Medulla oblongata (tissue), 1 donor: ENCODE data around the gene TGM1.
"Not testable (repeated sequence)": the region's sequence is repeated elsewhere in the genome, so short reads cannot be mapped to it uniquely, and the experiment has no call there.

Experiments
- DNase-seq: peaks from one replicate; pipeline ENCODE4 v3.0.0-alpha.2; 2015; ENCODE audit errors: extremely low spot score

Gene TGM1

GRCh38 chr14:24207104-24207551 is 55.8 kb downstream of the TGM1 start:
- no peak for DNase-seq

- DNase-seq = no peak
Observed at GRCh38 chr14:24206260-24207103, 56.5 kb downstream of the TGM1 start.

DNA sequence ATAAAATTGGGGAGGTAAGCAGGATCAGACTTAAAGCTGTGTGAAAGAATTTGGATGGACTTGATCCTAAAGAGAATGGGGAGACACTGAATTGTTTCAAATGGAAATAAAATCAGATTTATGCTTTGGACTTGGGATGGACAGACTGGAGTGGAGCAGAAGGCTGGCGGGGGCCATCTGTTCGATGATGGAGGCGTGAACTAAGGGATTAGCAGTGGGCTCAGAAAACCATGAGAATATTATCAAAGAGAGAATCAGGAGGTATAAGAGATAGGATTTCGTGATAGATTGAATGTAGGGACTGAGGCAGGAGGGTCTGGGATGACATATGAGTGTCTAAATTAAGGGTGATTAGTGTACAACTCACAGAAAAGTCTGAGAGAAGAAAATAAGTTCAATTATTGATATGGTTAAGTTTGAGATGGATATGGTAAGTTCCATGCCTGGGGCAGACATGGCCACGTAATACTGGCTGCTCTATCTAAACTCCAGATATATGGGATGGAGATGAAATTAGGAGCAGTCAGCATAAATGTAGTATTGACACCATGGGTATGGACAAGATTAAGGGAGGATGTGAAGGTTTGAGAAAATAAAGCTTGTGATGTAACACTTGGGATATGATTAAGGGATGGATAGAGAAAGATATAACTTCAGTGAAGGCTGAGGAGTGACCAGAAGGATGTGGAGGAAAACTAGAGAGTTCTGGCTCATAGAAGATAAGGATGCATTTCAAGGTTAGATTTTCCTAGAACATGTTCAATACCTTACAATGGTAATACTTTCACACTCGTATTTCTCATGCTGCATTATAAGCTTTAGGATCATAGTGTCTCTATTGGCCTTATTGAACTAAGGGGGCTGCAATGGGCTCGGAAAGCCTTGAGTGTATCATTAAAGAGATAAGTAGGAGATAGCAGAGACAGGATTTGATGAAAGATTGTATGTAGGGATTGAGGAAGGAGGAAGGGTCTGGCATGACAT is 58.5 kb downstream of the TGM1 start:
- no peak for DNase-seq

DNA sequence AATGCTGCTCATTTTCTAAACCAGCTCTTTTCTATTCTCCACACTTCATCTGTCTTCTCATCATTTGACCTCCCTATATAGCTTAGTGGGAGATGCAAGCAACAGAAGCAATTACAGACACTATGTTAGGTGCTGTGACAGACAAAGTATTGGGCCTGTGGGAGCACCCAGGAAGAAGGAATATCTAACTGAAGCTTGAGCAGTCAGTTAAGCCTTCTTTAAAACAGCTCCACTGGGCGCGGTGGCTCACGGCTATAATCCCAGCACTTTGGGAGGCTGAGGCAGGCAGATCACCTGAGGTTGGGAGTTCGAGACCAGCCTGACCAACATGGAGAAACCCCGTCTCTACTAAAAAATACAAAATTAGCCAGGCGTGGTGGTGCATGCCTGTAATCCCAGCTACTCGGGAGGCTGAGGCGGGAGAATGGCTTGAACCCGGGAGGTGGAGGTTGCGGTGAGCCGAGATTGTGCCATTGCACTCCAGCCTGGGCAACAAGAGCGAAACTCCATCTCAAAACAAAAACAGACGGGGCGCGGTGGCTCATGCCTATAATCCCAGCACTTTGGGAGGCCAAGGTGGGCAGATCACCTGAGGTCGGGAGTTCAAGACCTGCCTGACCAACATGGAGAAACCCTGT is 59.6 kb downstream of the TGM1 start:
- not testable (repeated sequence) for DNase-seq

DNA sequence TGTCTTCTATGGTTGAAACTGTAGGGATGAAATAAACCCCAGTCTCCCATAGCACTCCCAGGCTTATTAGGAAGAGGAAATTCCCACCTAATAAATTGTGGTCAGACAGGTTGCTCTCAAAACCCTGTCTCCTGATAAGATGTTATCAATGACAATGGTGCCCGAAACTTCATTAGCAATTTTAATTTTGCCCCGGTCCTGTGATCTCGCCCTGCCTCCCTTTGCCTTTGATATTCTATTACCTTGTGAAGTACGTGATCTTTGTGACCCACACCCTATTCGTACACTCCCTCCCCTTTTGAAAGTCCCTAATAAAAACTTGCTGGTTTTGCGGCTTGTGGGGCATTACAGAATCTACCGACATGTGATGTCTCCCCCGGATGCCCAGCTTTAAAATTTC is 60.4 kb downstream of the TGM1 start:
- DNase-seq = not testable (repeated sequence)
